K562 (cell line): ENCODE measurements around the gene FGF14. TPM values are rescaled to one million over a fixed set of nuclear protein-coding genes. Genes with fewer than 3 reads are reported as not detected.

Experiments used
- ZNF263 ChIP-seq: sonication (generic); formaldehyde crosslinking; IDR thresholded peaks from 2 replicates; pipeline ENCODE4 v1.8.0; 2022; ENCODE audit warnings: mild to moderate bottlenecking, missing genetic modification reagents, borderline replicate concordance
- polyA plus RNA-seq, 8 experiments: library from polyadenylated mRNA; depleted of rRNA in 4 of 8; stranded (reverse) in 5 of 8; unstranded in 3 of 8; fragments of >200 nt; fragmentation: Nextera tagmentation in 2 of 8; fragmentation: Illumina TruSeq in 1 of 8; extraction: Ambion mirVana in 2 of 8; extraction: Trizol in 1 of 8; gene quantifications; 2 replicates each; pipeline versions ENCODE4 v1.2.1 to v1.2.3, GENCODE V29; 2011 to 2014; ENCODE audit warnings: inconsistent platforms in 1 of 8, missing spikeins in 1 of 8
- total RNA-seq, 7 experiments: library from RNA; depleted of rRNA in 6 of 7; stranded (reverse); fragments of >200 nt in 6 of 7; fragmentation: Illumina TruSeq in 2 of 7; extraction: Trizol in 2 of 7; gene quantifications; 2 replicates each; pipeline versions ENCODE4 v1.2.1 to v1.2.3, GENCODE V29; 2011 to 2021; ENCODE audit warnings: low replicate concordance in 1 of 7
- TF ChIP-seq, protein P1 (sequence below): fragments of 450-650 bp; IDR thresholded peaks from 2 replicates; pipeline ENCODE4 v1.7.0; 2016; ENCODE audit warnings: borderline replicate concordance
- TF ChIP-seq, protein P2 (sequence below): fragments of 450-650 bp; formaldehyde crosslinking; IDR thresholded peaks from 2 replicates; pipeline ENCODE4 v1.4.0; 2022; ENCODE audit warnings: mild to moderate bottlenecking, moderate library complexity
- TF ChIP-seq, protein P3 (sequence below): fragments of 450-650 bp; IDR thresholded peaks from 2 replicates; pipeline ENCODE4 v1.6.1; 2017; ENCODE audit warnings: mild to moderate bottlenecking, moderate library complexity
- TF ChIP-seq, protein P4 (sequence below): fragments of 250-450 bp; sonication (Bioruptor Pico); IDR thresholded peaks from 2 replicates; pipeline ENCODE4 v1.5.0; 2021; ENCODE audit warnings: mild to moderate bottlenecking, borderline replicate concordance
- TF ChIP-seq, protein P5 (sequence below): fragments of 450-650 bp; IDR thresholded peaks from 2 replicates; pipeline ENCODE4 v1.6.1; 2016; ENCODE audit warnings: mild to moderate bottlenecking, moderate library complexity
- TF ChIP-seq, protein P6 (sequence below): fragments of 450-650 bp; formaldehyde crosslinking; IDR thresholded peaks from 2 replicates; pipeline ENCODE4 v1.4.0; 2020; ENCODE audit warnings: mild to moderate bottlenecking, mixed read lengths

FGF14 gene
- total and polyA plus RNA-seq, 9 of the 15 experiments (the other 6 are each of a cell fraction or from before 2014, with no cell fraction given): not detected

DNA sequence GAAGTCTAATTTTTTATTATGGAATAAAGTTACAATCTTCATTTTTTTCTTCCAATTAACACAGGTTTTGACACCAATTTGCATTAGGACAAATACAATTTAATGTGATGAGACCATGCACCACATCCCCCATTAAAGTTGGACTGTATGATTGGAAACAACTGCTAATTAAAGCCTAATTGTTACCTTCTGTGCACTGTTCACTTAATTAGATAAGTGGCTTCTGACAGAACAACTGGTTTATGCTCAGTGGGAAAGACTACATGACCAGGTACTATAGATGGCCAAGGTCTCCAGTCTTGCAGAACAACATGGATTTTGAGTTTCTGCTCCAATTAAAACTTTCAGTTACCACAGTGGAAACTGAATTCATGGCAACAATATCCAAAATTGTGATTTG is 198.1 kb downstream of the FGF14 start (continued):
- TF ChIP-seq, protein P1, sequence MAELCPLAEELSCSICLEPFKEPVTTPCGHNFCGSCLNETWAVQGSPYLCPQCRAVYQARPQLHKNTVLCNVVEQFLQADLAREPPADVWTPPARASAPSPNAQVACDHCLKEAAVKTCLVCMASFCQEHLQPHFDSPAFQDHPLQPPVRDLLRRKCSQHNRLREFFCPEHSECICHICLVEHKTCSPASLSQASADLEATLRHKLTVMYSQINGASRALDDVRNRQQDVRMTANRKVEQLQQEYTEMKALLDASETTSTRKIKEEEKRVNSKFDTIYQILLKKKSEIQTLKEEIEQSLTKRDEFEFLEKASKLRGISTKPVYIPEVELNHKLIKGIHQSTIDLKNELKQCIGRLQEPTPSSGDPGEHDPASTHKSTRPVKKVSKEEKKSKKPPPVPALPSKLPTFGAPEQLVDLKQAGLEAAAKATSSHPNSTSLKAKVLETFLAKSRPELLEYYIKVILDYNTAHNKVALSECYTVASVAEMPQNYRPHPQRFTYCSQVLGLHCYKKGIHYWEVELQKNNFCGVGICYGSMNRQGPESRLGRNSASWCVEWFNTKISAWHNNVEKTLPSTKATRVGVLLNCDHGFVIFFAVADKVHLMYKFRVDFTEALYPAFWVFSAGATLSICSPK: no peak
- TF ChIP-seq, protein P2, sequence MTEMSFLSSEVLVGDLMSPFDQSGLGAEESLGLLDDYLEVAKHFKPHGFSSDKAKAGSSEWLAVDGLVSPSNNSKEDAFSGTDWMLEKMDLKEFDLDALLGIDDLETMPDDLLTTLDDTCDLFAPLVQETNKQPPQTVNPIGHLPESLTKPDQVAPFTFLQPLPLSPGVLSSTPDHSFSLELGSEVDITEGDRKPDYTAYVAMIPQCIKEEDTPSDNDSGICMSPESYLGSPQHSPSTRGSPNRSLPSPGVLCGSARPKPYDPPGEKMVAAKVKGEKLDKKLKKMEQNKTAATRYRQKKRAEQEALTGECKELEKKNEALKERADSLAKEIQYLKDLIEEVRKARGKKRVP (CRISPR knock-in tag): no peak
- TF ChIP-seq, protein P3, sequence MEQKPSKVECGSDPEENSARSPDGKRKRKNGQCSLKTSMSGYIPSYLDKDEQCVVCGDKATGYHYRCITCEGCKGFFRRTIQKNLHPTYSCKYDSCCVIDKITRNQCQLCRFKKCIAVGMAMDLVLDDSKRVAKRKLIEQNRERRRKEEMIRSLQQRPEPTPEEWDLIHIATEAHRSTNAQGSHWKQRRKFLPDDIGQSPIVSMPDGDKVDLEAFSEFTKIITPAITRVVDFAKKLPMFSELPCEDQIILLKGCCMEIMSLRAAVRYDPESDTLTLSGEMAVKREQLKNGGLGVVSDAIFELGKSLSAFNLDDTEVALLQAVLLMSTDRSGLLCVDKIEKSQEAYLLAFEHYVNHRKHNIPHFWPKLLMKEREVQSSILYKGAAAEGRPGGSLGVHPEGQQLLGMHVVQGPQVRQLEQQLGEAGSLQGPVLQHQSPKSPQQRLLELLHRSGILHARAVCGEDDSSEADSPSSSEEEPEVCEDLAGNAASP: no peak
- TF ChIP-seq, protein P4, sequence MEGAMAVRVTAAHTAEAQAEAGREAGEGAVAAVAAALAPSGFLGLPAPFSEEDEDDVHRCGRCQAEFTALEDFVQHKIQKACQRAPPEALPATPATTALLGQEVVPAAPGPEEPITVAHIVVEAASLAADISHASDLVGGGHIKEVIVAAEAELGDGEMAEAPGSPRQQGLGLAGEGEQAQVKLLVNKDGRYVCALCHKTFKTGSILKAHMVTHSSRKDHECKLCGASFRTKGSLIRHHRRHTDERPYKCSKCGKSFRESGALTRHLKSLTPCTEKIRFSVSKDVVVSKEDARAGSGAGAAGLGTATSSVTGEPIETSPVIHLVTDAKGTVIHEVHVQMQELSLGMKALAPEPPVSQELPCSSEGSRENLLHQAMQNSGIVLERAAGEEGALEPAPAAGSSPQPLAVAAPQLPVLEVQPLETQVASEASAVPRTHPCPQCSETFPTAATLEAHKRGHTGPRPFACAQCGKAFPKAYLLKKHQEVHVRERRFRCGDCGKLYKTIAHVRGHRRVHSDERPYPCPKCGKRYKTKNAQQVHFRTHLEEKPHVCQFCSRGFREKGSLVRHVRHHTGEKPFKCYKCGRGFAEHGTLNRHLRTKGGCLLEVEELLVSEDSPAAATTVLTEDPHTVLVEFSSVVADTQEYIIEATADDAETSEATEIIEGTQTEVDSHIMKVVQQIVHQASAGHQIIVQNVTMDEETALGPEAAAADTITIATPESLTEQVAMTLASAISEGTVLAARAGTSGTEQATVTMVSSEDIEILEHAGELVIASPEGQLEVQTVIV (CRISPR knock-in tag): no peak
- no peak for TF ChIP-seq ZNF263 (CRISPR knock-in tag)
- TF ChIP-seq, protein P5, sequence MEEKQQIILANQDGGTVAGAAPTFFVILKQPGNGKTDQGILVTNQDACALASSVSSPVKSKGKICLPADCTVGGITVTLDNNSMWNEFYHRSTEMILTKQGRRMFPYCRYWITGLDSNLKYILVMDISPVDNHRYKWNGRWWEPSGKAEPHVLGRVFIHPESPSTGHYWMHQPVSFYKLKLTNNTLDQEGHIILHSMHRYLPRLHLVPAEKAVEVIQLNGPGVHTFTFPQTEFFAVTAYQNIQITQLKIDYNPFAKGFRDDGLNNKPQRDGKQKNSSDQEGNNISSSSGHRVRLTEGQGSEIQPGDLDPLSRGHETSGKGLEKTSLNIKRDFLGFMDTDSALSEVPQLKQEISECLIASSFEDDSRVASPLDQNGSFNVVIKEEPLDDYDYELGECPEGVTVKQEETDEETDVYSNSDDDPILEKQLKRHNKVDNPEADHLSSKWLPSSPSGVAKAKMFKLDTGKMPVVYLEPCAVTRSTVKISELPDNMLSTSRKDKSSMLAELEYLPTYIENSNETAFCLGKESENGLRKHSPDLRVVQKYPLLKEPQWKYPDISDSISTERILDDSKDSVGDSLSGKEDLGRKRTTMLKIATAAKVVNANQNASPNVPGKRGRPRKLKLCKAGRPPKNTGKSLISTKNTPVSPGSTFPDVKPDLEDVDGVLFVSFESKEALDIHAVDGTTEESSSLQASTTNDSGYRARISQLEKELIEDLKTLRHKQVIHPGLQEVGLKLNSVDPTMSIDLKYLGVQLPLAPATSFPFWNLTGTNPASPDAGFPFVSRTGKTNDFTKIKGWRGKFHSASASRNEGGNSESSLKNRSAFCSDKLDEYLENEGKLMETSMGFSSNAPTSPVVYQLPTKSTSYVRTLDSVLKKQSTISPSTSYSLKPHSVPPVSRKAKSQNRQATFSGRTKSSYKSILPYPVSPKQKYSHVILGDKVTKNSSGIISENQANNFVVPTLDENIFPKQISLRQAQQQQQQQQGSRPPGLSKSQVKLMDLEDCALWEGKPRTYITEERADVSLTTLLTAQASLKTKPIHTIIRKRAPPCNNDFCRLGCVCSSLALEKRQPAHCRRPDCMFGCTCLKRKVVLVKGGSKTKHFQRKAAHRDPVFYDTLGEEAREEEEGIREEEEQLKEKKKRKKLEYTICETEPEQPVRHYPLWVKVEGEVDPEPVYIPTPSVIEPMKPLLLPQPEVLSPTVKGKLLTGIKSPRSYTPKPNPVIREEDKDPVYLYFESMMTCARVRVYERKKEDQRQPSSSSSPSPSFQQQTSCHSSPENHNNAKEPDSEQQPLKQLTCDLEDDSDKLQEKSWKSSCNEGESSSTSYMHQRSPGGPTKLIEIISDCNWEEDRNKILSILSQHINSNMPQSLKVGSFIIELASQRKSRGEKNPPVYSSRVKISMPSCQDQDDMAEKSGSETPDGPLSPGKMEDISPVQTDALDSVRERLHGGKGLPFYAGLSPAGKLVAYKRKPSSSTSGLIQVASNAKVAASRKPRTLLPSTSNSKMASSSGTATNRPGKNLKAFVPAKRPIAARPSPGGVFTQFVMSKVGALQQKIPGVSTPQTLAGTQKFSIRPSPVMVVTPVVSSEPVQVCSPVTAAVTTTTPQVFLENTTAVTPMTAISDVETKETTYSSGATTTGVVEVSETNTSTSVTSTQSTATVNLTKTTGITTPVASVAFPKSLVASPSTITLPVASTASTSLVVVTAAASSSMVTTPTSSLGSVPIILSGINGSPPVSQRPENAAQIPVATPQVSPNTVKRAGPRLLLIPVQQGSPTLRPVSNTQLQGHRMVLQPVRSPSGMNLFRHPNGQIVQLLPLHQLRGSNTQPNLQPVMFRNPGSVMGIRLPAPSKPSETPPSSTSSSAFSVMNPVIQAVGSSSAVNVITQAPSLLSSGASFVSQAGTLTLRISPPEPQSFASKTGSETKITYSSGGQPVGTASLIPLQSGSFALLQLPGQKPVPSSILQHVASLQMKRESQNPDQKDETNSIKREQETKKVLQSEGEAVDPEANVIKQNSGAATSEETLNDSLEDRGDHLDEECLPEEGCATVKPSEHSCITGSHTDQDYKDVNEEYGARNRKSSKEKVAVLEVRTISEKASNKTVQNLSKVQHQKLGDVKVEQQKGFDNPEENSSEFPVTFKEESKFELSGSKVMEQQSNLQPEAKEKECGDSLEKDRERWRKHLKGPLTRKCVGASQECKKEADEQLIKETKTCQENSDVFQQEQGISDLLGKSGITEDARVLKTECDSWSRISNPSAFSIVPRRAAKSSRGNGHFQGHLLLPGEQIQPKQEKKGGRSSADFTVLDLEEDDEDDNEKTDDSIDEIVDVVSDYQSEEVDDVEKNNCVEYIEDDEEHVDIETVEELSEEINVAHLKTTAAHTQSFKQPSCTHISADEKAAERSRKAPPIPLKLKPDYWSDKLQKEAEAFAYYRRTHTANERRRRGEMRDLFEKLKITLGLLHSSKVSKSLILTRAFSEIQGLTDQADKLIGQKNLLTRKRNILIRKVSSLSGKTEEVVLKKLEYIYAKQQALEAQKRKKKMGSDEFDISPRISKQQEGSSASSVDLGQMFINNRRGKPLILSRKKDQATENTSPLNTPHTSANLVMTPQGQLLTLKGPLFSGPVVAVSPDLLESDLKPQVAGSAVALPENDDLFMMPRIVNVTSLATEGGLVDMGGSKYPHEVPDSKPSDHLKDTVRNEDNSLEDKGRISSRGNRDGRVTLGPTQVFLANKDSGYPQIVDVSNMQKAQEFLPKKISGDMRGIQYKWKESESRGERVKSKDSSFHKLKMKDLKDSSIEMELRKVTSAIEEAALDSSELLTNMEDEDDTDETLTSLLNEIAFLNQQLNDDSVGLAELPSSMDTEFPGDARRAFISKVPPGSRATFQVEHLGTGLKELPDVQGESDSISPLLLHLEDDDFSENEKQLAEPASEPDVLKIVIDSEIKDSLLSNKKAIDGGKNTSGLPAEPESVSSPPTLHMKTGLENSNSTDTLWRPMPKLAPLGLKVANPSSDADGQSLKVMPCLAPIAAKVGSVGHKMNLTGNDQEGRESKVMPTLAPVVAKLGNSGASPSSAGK: no peak
- TF ChIP-seq, protein P6, sequence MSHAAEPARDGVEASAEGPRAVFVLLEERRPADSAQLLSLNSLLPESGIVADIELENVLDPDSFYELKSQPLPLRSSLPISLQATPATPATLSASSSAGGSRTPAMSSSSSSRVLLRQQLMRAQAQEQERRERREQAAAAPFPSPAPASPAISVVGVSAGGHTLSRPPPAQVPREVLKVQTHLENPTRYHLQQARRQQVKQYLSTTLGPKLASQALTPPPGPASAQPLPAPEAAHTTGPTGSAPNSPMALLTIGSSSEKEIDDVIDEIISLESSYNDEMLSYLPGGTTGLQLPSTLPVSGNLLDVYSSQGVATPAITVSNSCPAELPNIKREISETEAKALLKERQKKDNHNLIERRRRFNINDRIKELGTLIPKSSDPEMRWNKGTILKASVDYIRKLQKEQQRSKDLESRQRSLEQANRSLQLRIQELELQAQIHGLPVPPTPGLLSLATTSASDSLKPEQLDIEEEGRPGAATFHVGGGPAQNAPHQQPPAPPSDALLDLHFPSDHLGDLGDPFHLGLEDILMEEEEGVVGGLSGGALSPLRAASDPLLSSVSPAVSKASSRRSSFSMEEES (CRISPR knock-in tag): no peak
